GM21576 (cell line): Measurements from ENCODE around the gene MCM3.

Source experiments
- ATAC-seq: cut with Tn5 transposase; IDR thresholded peaks from one replicate; pipeline ENCODE4 v1.9.1; 2021; ENCODE audit warnings: mild to moderate bottlenecking, moderate library complexity; ENCODE audit not compliant: unreplicated experiment

MCM3 gene

DNA sequence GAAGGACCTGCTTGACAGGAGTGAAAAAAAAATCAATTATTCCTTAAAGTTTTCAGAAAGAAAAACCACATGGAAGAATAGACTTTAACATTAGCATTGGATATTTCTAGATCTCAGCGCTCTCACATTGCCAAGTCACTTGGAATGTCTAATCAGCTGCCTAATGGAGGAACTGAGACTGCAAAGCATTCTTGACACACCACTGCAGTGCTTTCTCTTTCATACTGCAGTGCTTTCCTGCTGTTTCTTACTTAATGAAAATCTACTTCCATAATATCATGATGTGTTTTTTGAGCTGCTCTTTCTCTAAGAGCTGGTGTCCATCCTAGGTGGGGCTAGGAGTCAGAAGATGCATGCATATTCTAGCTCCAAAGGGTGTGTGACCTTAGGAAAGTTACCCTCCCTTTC is 20.4 kb upstream of the MCM3 start:
- peak; percentile 55 for ATAC-seq

DNA sequence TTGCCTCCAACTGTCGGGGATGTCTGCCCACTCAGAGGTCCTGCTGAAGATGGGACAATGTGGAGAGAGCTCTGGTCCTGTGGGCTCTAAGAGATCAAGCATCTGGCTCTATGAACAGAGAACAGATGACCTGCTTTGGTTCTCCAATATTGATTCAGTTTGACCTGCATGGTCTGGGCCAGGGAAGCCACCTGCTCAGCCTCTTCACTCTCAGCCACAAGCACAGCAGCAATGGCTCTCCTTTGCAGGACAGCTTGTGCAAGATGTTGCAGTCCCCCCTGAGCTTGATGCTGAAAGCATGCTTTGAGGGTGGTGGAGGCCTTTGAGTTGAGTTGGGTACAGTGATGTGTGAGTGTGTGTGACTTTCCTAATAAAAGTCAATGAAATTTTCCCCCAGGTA is 18.6 kb upstream of the MCM3 start:
- no peak for ATAC-seq

DNA sequence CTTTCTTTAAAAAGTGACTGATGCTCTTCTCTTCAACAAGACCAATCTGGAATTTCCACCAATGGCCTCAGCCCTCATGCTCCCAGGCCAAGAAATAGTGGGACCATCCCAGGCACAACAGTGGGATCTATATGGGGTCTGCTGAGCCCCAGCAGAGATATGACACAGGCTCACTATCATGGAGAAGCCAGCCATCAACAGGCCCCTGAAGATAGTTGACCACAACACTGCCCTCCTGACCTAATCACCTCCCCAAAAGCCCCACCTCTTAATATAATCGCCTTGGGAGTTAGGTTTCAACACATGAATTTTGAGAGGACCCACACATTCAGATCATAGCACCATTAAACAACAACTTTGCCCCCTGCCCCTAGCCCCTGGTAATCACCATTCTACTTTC is 16.8 kb upstream of the MCM3 start:
- no peak for ATAC-seq

DNA sequence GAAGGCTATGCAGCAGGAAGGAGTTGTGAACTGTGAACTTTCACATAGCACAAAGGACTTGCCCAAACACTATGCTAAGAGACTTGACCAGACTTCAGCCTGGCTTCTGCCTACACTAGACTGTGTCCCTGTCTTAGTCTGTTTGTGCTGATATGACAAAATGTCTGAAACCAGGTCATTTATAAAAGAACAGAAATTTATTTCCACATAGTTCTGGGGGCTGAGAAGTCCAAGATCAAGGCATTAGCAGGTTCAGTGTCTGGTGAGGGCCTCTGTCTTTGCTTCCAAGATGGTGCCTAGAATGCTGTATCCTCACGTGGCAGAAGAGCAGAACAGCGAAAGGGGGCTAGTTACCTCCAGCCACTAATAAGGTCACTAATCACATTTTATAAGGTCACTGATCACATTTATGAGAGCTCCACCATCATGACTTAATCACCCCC is 16.0 kb upstream of the MCM3 start:
- ATAC-seq = no peak

DNA sequence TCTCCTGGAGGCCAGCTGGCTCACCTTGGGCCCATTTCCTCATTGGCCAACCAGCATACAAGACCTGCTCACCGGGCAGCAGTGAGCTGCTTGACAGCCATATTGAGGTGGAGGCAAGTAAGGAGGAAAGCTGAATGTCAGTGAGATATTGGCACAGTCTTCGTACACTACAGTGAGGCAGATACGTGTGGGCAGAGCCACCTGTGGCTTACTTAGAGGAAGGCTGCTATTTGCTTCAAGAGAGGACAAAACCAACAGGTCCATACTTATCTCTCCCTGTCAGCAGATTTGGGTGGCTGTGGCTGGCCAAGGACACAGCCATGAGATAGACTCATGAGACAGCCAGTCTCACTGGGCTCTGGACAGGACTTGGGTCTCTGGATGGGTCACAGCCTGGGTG is 15.1 kb upstream of the MCM3 start:
- ATAC-seq = no peak

DNA sequence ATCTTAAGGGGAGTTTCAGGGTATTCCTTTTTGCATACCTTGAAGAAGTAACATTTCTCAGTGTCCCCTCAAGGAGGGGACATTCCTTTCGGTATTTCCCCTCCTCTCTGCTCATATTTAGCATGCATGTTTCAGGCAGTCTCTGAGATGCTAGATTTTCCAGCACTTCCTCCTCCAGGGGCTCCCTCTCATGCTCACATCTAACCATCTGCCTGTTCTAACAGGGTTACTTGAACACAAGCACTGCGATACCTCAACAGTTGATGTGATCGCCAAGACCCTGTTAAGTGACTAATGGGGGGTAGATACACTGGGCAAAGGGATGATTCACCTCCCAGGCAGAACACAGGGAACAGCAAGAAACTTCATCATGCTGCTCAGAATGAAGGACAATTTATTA is 12.9 kb upstream of the MCM3 start:
- peak; percentile 40 for ATAC-seq

DNA sequence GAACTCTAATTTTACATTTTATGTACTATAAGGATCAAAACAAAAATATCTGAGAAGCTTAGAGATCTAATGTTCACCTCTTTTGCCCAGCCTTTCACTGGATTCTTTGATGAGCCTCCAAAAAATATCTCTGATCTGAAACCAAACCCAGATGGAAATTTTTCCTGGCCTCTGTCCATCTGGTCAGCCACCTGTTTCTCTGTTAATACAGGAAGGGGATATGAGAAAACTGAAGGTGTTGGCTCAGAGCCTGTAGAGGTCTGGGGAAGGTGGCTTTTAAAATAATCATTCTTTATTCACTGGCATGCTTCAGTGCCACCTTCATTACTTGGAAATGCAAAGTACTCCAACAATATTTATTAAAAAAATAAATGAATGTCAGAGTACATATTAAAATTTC is 8.5 kb upstream of the MCM3 start:
- no peak for ATAC-seq

DNA sequence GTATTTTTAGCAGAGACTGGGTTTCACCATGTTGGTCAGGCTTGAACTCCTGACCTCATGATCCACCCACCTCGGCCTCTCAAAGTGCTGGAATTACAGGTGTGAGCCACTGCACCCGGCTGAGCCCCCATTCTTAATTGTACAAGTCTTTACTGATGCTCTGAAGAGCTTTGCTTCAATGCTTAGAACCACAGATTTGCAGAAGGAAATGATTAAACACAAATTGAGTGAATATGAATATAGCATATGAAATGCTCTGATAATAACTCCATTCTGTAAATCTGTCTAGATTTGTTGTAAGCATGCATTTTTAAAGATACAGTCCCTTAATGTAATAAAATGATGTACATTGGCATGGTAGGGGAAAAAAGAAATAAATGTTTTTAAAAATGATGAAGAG is 4.3 kb upstream of the MCM3 start:
- no peak for ATAC-seq

DNA sequence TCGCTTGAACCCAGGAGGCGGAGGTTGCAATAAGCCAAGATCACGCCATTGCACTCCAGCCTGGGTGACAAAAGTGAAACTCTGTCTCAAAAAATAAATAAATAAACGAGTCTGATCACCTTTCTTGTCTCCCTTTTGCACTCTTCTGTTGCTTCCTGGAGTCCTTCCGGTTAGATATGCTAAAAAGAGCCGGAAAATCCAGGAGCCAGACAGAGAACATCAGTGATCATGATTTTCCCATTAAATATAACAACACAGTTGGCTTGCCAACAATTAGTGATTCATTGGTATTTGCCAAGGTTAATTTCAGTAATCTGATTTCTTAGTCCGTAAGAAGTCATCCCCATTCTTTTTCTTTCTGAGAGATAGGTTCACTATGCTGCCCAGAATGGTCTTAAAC is 3.7 kb upstream of the MCM3 start:
- ATAC-seq = no peak

DNA sequence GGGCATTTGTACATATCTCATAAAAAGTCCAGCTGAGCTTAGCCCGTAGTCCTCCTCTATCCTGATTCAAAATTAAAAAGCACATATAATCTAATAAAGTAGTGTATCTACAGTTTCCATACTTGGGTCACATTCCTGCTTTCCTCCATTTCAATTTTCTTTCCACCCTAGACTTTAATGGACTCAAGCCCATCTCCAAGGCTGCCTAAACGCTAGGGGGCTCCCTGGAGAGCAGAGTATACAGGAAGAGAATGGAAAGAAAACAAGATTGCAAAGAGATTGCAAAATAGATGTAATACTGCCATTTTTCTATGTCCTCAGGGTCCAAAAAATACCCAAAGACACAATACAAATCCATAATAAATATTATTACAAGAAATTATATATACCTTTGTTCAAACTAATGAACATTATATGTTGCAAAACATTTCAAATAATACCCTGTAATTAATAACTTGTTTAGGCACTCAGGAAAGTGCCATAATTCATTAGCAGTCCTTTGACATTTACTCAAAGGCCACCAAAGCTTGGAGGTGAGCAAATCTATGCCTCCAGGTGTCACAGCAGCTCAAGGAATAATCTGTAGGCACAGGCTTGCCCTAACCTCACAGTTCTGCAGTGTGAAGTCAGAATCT is 2.4 kb upstream of the MCM3 start:
- ATAC-seq = no peak

DNA sequence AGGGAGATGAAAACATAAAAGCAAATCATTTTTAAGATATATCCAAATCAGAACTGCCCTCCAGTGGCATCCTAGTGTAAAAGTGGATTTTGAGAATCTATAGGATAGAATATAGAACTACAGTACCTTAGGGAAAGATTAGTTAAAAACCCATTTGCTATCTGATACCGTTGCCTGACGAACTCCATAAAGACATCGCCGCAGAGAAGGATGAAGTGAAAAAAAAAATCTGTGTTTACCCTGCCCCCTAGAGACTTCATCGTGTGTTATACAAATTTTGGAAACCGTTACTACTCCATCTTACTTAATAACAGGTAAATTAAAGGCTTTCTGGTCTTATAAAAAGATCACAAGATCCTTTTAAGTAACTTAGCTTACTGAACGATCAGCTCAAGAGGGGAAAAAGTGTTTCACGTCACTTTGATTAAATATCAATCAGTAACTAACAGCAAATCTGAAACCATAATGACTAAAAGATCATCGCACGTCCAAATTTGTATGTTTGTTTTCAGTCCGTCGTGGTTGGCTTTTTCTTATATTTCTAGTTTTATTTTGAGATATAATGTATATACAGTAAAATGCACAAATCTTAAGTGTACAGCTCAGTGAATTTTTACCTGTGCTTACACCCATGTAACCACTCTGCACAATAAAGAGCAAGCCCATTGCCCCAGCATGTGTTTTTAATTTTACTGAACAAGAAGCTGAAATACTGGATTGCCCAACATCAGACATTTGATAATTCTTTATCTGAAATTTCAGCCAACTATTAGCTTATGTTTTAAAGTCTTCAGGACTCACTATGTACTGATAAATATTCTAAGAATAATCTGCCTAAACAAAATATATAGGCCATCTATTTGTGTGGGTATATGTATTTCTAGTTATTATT is 881 bp upstream of the MCM3 start:
- ATAC-seq = no peak

DNA sequence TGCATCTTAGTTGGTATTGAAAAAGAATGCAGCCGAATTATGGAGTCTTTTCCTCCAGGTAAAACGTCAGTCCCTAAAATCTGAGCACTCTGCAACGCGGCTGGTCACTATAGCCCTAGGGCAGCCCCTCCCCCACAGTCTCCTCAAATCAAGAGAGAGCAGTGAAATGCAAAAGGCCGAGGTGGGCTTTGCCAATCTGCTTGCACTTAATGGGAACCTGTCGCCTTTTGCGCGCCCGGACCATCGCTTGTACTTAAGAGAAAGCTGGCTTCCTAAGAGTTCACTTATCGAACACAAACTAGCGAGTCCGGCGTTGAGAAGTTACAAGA is 447 bp downstream of the MCM3 start:
- no peak for ATAC-seq

DNA sequence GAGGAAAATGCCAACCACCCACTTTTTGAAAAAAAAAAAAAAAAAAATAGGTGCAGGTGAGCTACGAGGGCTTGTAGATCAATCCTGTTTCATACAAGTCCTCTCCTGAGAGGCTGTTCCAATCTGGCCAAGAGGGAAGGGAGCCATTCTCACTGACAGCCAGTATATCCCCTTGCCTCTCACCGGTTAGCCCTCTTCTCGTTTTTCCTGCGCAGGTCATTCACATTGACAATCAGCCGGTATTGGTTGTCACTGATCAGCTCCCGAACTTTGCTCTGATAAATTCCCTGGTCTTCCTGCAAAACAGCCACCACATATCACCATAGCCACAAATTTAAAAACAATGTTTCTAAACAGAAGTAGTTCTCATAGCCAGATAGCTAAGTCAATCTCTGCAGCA is 1.4 kb downstream of the MCM3 start:
- no peak for ATAC-seq

DNA sequence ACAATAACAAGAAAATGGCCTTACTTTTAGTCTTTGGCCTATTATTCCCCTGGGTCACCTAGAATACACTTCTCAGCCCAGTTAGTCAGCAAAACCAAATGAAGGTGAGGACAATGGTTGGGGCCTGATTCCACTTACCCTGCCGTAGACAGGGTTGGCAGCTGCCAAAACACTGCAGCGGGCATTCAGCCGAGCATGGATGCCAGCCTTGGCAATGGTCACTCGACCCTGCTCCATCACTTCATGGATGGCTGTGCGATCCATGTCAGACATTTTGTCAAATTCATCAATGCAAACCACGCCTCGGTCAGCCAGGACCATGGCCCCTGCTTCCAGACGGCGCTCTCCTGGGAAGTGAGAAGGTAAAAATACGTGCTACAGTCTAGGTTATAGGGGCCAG is 8.4 kb downstream of the MCM3 start:
- ATAC-seq = no peak

DNA sequence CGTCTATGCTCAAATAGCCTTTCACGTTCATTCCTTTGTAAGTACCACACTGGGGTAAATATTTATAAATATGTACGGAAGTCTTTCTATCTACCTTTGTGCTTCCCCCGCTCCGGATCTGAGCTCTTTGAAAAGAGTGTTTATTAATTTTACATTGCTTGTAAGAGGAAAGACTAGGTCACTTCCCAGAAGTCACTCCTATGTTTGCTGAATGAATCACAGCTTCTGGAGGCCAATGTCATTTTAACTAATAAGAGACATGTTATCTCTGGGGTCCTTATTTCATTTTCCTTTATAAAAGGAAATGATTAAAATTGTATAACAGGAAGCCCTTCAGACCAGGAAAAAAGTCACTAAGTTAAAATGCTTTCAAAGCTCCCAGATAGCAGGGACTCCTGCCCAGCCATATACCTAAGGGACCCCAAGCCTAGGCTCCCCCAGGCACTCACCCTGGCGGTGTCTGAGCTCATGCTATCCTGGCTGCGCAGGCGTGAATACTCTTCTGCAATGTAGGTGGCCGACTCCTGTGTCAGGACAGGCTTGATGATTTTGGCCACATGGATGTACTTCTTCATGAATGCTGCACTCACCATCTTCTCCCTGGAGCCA is 12.6 kb downstream of the MCM3 start:
- no peak for ATAC-seq

DNA sequence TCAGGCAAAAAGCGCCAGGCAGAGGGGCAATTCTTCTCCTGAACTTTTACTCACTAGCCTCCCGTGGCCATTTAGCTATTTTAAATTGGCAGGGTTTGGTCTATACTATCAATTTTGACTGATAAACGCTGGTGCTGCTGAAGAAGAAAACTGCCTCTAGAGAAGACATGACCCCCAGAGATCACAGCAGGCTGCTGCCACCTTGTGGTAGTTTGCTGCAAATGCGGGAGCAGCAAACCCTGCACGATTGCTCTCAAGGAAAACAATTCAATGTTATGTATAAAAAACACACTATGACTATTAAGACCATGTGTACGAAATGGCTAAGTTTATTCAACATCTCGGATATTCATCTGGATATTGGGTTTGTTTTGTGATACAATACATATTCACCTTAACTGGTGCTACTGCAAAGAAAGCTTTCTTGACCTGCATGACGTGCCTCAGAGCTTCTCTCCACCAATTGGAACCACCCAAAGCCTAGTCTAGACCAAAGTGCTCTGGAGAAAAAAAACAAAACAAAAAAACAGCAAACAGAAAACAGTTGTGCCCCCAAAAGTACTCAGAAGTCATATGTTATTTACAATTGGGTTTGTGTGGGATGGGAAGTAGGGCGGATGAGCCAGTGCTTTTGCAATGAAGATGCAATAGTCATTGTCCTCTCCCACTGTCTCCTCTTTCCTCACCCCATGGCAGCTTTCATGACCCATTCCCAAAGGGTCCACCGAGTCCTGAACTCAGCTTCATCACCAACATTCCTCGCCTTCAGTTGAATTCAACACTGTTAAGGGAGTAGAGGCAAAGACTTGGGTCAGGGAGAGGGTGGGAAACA is 20.6 kb downstream of the MCM3 start:
- peak; percentile 73 for ATAC-seq

DNA sequence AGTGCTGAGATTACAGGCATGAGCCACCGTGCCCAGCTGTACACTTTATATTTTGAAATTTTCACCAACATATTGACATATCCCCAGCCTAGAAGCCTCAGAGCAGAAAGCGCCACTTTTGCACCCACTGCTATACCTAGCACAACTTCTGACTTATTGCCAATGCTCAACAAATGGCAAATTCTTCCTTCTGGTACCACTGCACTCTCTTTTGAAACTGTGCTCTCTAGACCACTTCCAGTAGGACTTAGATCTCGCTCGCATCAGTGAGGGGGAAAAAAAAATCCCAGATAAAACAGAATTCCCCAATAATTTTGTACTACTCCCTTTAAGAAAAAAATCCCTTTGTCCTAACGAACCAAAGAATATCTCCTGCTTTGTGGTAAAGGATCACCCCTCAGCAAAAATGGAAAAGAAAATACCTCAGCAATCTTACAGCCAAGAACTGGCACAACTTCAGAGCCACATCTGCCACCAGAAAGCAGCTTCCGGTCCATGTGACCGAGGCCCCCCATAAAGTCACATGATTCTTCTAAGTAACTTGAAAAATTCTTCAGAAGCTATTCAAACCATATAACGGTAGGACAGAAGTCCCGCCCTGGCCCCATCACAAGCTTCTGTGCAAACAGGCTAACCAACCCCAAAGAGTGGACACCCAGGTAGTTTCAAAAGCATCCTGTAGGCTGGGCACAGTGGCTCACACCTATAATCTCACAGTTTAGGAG is 21.8 kb downstream of the MCM3 start:
- no peak for ATAC-seq

DNA sequence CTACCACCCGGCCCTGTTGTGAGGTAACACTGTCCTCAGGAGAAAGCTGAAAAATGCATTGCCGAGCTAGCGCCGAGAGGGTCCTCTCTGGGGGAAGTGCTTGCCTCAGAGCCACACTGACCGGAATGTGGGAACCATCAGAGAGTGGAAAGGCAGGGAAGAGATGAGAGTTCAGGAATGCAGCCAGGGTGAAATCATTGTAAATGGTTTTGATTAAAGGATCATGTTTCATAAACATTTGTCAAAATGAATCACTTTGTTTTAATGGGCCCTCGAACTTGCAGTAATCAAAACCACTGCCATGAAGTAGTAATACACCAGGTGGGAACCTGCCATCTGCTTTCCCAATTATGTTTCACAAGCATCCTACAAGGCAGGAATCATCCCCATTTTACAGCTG is 23.3 kb downstream of the MCM3 start:
- ATAC-seq = no peak

DNA sequence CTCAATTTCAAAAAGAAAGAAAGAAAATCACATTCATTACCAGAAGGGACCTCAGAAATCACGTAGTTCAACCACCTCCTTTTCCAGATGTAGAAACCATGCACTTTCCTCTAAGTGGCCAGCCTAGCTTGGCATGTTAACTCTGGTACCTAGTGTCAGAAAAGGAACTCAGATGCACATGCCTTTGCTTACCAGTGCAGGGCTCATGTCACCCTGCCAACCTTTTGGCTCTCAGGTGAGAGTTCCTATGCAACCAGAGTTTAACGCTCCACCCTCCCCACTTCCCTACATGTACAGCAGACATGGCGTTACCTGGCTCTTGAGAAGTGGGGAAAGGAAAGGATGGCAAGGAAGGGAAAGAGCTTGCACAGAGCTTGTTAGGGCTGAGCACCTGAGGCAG is 23.9 kb downstream of the MCM3 start:
- no peak for ATAC-seq

DNA sequence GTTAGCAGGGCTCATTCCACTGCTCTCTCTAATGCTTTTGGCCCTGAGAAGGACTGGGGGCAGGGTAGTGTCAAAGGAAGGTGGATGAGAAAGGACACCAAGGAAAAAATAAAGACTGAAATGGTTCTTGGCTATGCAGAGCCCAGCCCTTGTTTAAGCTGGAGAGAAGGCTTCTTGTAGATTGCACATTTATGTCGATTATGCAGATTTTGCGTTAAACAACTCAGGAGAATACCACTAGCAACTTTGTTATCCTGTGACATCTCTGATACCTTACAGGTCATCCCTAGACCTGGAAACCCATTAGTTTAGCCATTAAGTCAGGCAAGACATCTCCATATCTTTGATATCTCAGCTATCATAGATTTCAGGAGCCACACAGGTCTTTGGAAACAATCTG is 29.1 kb downstream of the MCM3 start:
- no peak for ATAC-seq
